Measurements from ENCODE around the gene MOV10L1. TPM values are rescaled to one million over a fixed set of nuclear protein-coding genes. Genes with fewer than 3 reads are reported as not detected.

The MOV10L1 gene
- total and polyA plus RNA-seq, 4 donors = 0.27 to 11.9 (median 0.43) TPM

DNA sequence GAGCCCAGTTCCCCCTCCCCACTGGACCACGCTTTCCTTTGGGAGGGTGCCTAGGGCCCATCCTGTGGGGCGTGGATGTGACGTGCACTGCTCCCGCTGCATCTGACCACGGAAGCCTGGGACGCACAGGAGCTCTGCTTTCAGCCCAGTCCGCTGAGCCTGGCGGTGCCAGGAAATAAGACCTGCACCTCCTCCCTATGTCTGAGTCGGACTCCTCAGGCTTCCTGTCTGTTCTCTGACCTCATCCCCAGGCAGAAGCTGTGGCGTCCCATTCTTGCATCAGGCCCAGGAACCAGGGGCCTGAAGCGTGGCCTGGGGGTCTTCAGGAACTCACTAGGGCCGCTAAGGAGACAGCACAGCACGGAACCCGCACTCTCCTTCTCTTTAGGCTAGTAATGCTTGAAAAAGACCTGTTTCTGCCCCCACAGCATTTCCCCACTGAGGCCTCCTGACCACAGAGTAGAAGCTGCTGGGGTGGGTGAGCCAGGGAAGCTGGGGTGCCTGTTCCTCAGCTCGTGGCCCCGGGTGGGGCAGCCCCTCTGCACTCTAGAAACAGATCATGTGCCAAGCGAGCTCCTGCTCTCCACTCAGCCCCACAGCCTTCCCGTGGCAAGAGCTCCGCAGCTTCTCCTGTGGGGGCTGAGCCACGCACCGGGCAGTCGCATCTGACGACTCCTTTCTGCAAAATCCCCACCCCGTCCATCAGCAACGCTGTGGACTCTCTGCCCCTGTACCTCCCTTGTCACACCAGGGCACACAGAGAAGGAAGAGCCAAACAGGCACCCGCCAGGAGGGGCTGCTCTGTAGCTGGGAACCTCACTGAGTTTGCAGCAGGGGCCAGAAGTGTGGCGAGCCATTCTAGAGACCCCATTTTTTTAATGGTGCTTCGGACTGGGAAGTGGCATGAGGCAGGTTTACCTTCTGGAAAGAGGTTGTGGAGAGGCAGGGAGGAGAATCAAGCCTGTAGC is 22.6 kb downstream of the MOV10L1 start:
- DNase-seq (peak in 1 of 3 donors; percentile 57), ATAC-seq (ENCODE audit: insufficient read depth, low FRiP score) (no peak)
- H3K27me3 ChIP-seq (ENCODE audit: control insufficient read depth in 3 of 3, insufficient read depth in 3 of 3, low read length in 2 of 3) = no peaks in the 10 kb centered on the region
- no peak overlapping the region for H3K27ac ChIP-seq (ENCODE audit: low read depth in 1 of 2, low read length in 1 of 2)
- H3K9me3 ChIP-seq (ENCODE audit: control insufficient read depth in 4 of 4, insufficient read depth in 3 of 4, low read length in 3 of 4) = no peaks in the 10 kb centered on the region
- H3K4me1 ChIP-seq (ENCODE audit: control insufficient read depth in 5 of 5, insufficient read depth in 5 of 5, low read length in 5 of 5) = peaks cover 0 to 21% (median 6%) of the 10 kb centered on the region in 5 donors
- 35 to 55% methylated on average over 28 of the region's 28 CpGs for WGBS, 2 donors
- no peak overlapping the region for H3K4me3 ChIP-seq
- TF ChIP-seq, protein P1, sequence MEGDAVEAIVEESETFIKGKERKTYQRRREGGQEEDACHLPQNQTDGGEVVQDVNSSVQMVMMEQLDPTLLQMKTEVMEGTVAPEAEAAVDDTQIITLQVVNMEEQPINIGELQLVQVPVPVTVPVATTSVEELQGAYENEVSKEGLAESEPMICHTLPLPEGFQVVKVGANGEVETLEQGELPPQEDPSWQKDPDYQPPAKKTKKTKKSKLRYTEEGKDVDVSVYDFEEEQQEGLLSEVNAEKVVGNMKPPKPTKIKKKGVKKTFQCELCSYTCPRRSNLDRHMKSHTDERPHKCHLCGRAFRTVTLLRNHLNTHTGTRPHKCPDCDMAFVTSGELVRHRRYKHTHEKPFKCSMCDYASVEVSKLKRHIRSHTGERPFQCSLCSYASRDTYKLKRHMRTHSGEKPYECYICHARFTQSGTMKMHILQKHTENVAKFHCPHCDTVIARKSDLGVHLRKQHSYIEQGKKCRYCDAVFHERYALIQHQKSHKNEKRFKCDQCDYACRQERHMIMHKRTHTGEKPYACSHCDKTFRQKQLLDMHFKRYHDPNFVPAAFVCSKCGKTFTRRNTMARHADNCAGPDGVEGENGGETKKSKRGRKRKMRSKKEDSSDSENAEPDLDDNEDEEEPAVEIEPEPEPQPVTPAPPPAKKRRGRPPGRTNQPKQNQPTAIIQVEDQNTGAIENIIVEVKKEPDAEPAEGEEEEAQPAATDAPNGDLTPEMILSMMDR (IDR thresholded peaks at IDR 0.05; ENCODE audit: control extremely low read depth, extremely low read depth) = no peak
- H3K36me3 ChIP-seq (ENCODE audit: control insufficient read depth in 4 of 4, insufficient read depth in 4 of 4, low read length in 4 of 4) = no peaks in the 10 kb centered on the region
- H3K9ac ChIP-seq (ENCODE audit: insufficient read depth in 1 of 2, low read length in 2 of 2) = no peak overlapping the region

DNA sequence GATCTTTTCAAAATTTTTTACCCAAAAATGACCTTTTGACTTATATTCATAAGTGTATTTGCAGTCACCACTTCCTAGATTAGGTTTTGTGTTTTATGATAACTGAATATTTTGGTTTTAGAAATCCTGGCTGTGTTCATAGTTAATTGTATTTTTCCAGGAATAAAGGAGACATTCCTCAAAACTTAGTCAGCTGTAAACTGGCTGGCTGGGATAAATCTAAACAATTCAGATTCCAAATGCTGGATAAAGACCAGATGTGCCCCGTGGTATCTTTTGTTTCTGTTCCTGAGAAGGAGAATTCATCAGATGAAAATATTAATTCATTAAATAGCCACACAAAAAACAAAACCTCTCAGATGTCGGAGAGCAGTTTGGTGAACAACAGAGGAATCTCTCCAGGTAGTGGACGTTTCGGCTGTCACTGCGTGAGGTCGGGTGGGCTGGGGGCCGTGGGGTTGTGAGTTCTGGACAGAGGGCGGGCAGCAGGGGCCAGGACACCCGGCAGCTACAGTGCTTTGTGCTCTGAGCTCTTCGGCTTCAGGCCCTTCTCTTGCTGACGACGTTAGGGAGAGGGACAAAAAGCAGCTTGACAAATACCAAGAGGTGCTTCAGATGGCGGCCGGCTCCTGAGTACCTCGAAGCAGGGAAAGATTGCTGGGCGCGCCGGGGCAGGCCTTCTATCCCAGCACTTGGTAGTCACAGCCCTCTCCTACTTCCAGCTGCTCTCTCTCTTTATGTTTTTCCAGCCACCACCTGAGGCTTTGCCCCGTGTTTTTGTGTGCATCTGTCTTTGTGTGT is 24.6 kb downstream of the MOV10L1 start:
- H3K36me3 ChIP-seq (ENCODE audit: control insufficient read depth in 4 of 4, insufficient read depth in 4 of 4, low read length in 4 of 4) = no peaks in the 10 kb centered on the region
- no peaks in the 10 kb centered on the region for H3K9me3 ChIP-seq (ENCODE audit: control insufficient read depth in 4 of 4, insufficient read depth in 3 of 4, low read length in 3 of 4)
- 53 to 73% methylated on average over 19 of the region's 19 CpGs for WGBS, 2 donors
- peaks cover 0 to 37% (median 15%) of the 10 kb centered on the region in 5 donors for H3K4me1 ChIP-seq (ENCODE audit: control insufficient read depth in 5 of 5, insufficient read depth in 5 of 5, low read length in 5 of 5)
- no peak for ATAC-seq (ENCODE audit: insufficient read depth, low FRiP score)
- no peak overlapping the region for H3K4me3 ChIP-seq
- H3K9ac ChIP-seq (ENCODE audit: insufficient read depth in 1 of 2, low read length in 2 of 2) = peak overlapping the region; percentile 12 to 58
- H3K27me3 ChIP-seq (ENCODE audit: control insufficient read depth in 3 of 3, insufficient read depth in 3 of 3, low read length in 2 of 3) = no peaks in the 10 kb centered on the region
- DNase-seq = peak; percentile 66 to 88 (median 85)
- TF ChIP-seq, protein P1 (IDR thresholded peaks at IDR 0.05; ENCODE audit: control extremely low read depth, extremely low read depth) = no peak
- no peak overlapping the region for H3K27ac ChIP-seq (ENCODE audit: low read depth in 1 of 2, low read length in 1 of 2)

DNA sequence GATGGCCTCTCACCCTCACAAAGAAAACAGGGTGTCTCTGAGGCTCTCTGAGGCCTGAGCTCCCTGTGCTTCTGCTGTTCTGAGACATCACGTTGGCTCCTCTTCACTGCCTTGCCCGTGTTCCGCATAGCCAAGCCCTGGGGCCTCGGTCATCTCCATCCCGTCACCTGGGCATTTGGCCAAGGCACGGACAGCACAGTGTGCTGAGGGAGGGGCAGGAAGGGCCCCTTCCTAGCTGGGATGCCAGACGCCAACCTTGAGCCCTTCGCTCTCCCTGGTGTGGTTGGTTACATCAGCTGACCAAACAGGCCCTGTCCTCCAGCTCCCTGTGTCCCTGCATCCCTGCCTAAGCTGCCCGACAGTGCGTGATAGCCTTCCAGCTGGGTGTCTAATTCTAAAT is 25.9 kb downstream of the MOV10L1 start:
- TF ChIP-seq, protein P1 (IDR thresholded peaks at IDR 0.05; ENCODE audit: control extremely low read depth, extremely low read depth) = no peak
- Histone ChIP-seq H3K27ac (ENCODE audit: low read depth in 1 of 2, low read length in 1 of 2) (peak overlapping the region in 1 of 2 donors; percentile 10), H3K4me3 (no peak overlapping the region), H3K36me3 (ENCODE audit: control insufficient read depth in 4 of 4, insufficient read depth in 4 of 4, low read length in 4 of 4) (no peaks in the 10 kb centered on the region), H3K27me3 (ENCODE audit: control insufficient read depth in 3 of 3, insufficient read depth in 3 of 3, low read length in 2 of 3) (no peaks in the 10 kb centered on the region), H3K9me3 (ENCODE audit: control insufficient read depth in 4 of 4, insufficient read depth in 3 of 4, low read length in 3 of 4) (no peaks in the 10 kb centered on the region), H3K9ac (ENCODE audit: insufficient read depth in 1 of 2, low read length in 2 of 2) (no peak overlapping the region), H3K4me1 (ENCODE audit: control insufficient read depth in 5 of 5, insufficient read depth in 5 of 5, low read length in 5 of 5) (peaks cover 0 to 45% (median 15%) of the 10 kb centered on the region in 5 donors)
- DNase-seq (peak in 1 of 3 donors; percentile 43), ATAC-seq (ENCODE audit: insufficient read depth, low FRiP score) (no peak)
- WGBS, 2 donors = 63 to 76% methylated on average over 10 of the region's 10 CpGs
